GM10248 (cell line): ENCODE data around the gene AP2B1.

Experiments
- CTCF ChIA-PET: fragments of 300-600 bp; sonication (Branson Sonifier 250); formaldehyde crosslinking; extraction: SDS; loops from one replicate; lab custom pipeline; 2021; ENCODE audit warnings: antibody characterized with exemption; lab: Yijun Ruan, JAX
- POLR2A ChIA-PET: fragments of 350-650 bp; sonication (Branson Sonifier 250); formaldehyde crosslinking; extraction: SDS; loops from one replicate; lab custom pipeline; 2020; ENCODE audit warnings: antibody characterized with exemption; lab: Yijun Ruan, JAX
- DNase-seq: peaks from one replicate; pipeline ENCODE4 v3.0.0; 2012; ENCODE audit errors: extremely low spot score
- TF ChIP-seq, protein P1 (sequence below): IDR thresholded peaks from 2 replicates; pipeline ENCODE4 v1.5.1; 2012; ENCODE audit warnings: mild to moderate bottlenecking, low read depth; ENCODE audit errors: extremely low read depth, missing control alignments, control extremely low read depth

The AP2B1 gene

DNA sequence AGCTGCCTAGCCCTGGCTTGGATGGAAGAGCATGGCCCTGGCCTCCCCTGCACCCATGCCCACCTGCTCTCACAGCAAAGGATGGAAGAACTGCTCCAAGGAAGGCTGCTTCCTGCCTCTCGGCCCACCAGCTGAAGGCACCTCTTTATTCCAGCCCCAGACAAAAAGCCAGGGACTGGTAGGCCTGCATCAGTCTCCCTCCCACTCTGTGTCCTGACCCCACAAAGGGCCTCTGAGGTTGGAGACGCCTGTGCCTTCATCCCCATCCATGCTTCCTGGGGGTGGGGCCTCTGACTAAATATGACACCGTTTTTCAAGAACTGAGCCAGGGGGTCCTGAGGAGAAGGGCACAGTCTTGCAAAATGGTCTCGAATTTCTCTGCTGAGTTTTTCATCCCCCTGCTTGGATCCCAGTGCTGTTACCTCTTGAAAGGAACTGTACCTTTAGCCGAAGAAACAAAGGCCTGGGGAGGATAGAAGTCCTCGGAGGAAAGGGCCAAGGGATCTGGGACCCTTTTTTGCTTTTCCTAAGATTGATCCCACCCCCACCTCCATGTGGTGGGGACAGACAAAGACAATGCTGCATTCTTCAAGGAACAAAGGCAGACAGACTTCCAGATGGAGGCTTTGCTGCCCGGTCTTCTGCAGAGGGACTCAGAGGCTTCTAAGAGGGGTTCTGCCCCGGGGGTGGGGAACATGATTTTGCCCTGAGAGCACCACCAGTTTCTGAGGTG lies 178.8 kb downstream of the AP2B1 start:
- ChIA-PET POLR2A (no interaction called here), CTCF (interaction anchor here (1.3 to 11.0 kb wide), 7 partner anchors 9 to 43 kb away, joined by 5 to 222 read pairs (median 11); partner anchors contain the start of gene TAF15)
- TF ChIP-seq, protein P1, sequence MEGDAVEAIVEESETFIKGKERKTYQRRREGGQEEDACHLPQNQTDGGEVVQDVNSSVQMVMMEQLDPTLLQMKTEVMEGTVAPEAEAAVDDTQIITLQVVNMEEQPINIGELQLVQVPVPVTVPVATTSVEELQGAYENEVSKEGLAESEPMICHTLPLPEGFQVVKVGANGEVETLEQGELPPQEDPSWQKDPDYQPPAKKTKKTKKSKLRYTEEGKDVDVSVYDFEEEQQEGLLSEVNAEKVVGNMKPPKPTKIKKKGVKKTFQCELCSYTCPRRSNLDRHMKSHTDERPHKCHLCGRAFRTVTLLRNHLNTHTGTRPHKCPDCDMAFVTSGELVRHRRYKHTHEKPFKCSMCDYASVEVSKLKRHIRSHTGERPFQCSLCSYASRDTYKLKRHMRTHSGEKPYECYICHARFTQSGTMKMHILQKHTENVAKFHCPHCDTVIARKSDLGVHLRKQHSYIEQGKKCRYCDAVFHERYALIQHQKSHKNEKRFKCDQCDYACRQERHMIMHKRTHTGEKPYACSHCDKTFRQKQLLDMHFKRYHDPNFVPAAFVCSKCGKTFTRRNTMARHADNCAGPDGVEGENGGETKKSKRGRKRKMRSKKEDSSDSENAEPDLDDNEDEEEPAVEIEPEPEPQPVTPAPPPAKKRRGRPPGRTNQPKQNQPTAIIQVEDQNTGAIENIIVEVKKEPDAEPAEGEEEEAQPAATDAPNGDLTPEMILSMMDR = no peak
- DNase-seq = no peak

DNA sequence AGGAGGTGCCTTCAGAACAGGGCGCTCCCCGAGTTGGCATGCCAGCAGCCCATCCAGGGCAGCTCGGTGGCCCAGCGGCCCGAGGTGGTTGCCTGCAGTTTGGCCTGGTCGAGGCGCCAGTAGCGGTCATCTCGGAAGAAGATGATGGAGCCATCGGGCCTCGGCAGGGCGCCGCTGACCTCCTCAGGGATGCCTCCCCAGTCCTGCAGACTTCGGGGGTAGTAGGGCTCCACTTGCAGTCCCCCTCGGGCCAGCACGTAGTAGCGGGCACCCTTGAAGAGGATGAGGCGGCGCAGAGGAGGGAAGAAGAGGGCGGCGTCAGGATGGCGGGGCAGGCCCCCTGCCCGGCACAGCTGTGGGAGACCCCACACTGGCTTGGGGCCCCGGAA lies 179.4 kb downstream of the AP2B1 start:
- no peak for DNase-seq
- TF ChIP-seq, protein P1 = no peak
- CTCF ChIA-PET = interaction anchor here (0.7 to 11.0 kb wide), 9 partner anchors 9 to 337 kb away, joined by 3 to 222 read pairs (median 5); partner anchors contain the start of gene TAF15
- POLR2A ChIA-PET = interaction anchor here (0.7 kb wide), 1 partner anchor 113 kb away, joined by 3 read pairs; the partner anchor contains the start of gene CCL5

DNA sequence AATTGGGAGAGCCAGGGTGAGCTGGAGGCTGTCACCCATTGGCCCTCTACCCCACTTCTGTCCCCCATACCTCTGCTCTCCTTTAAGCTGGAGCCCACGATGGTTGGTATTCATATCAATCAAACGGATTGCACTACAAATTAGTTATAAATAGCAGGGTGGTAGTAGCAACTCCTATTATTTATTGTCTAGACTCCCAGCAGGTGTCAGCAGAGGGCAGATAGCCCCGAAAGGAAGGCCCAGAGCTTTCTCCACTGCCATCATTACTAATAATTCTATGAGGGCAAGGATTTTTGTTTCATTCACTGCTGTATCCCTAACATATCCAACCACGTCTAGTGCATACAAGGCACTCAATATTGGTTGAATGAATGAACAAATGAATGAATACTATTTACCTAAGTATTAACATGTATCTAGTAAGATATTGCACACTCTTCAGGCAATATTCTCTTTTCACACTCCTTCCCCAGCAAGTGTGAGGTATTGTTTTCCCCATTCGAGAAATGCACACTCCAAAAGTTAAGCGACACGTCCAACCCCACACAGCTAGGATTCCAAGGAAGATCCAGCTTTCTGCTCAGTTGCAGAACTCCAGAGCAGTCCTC lies 179.9 kb downstream of the AP2B1 start:
- DNase-seq = peak; percentile 60
- ChIA-PET CTCF (interaction anchor here (0.7 to 11.0 kb wide), 9 partner anchors 8 to 337 kb away, joined by 3 to 222 read pairs (median 5); partner anchors contain the start of gene TAF15), POLR2A (interaction anchor here (0.7 kb wide), 1 partner anchor 113 kb away, joined by 3 read pairs; the partner anchor contains the start of gene CCL5)
- TF ChIP-seq, protein P1 = peak; percentile 28

DNA sequence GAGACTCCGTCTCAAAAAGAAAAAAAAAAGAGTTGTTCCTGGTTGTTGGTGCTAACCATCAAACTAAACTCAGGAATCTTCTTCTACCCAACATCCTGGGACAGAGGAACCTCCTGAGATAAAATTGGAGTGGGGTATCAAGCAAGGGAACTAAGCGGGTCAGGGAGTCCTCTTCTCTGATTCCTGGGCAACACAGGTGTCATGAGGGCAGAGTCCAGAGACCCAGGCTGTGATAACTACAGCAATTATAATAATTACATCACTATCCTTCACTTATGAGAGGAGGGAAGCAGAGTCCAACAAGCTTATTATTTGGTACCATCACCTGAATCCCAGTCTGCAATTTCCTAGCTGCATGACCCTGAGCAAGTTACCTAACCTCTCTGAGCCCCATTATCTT lies 181.7 kb downstream of the AP2B1 start:
- ChIA-PET POLR2A (no interaction called here), CTCF (interaction anchor here (0.9 to 11.0 kb wide), 6 partner anchors 10 to 81 kb away, joined by 3 to 222 read pairs (median 8); partner anchors contain the start of gene TAF15)

DNA sequence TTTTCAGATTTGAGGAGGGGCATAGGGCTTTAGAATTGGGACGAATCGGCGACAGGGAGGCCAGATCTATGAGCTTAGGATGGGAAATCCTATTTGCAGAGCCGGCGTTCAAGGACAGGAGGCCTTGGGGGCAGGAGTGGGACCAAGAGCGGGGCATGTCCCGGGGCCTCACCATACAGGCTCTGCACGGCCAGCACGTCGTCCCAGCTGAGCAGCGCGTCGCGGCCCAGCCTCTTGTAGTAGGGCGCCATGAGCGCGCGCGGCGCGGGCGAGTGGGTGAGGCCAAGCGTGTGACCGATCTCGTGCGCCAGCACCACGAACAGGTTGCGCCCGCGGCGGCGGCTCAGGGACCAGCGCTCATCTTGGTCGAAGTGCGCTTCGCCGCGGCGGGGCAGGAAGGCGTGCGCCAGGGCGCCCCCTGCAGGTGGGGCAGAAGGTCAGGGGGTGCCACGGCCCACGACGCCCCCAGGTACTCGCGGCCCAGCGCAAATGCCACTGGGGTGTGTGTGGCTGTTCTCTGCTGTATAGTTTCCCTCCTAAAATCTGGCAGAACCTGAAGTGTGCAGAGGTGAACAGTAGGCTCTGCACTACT lies 182.9 kb downstream of the AP2B1 start:
- no peak for DNase-seq
- TF ChIP-seq, protein P1 = no peak
- POLR2A ChIA-PET = no interaction called here
- CTCF ChIA-PET = interaction anchor here (0.9 to 11.0 kb wide), 7 partner anchors 9 to 80 kb away, joined by 3 to 222 read pairs (median 7); partner anchors contain the start of gene TAF15

More for the DNA sequence above, 181.7 kb downstream of the AP2B1 start:
- TF ChIP-seq, protein P1 = no peak
- DNase-seq = no peak

DNA sequence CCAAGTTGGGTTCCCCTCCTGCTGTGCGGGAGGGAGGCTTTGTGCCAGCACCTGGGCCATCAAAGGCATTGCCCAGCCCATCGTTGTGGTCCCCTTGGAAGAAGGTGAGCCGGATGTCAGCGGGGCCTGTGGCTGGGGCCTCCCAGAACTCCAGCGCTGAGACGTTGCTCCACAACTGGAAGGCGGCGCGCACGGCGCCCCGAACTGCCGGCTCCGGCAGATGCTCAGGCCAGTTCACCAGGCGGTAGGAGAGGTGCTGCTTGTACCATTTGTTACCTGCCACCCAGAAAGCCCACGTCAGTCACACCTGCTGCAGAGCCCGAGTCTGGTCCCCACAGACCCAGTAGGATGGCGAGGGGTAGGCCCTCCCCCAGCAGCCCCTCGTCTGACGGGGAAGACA lies 186.0 kb downstream of the AP2B1 start:
- POLR2A ChIA-PET = no interaction called here
- CTCF ChIA-PET = interaction anchor here (1.4 to 3.7 kb wide), 2 partner anchors 8 to 9 kb away, joined by 3 to 18 read pairs; no protein-coding TSS in a partner anchor

More for the DNA sequence above, 186.0 kb downstream of the AP2B1 start:
- TF ChIP-seq, protein P1 = no peak
- no peak for DNase-seq
